Activated B cell treated with CpG ODN at 0.5 μM for 24 hours (primary cell): ENCODE measurements around the gene HDDC2. TPM values are rescaled to one million over a fixed set of nuclear protein-coding genes. Genes with fewer than 3 reads are reported as not detected.

Experiments used
- ATAC-seq: fragments of 200-7000 bp; cut with Tn5 transposase; one replicate; pipeline ENCODE4 v1.10.0; 2021; ENCODE audit warnings: low read depth, mild to moderate bottlenecking, moderate library complexity
- CTCF ChIA-PET: fragments of 350-600 bp; sonication (Branson Sonifier 250); formaldehyde crosslinking; loops from one replicate; lab custom pipeline; 2021; ENCODE audit warnings: antibody characterized with exemption; lab: Charles Lee
- POLR2A ChIA-PET: fragments of 350-600 bp; sonication (Branson Sonifier 250); formaldehyde crosslinking; loops from one replicate; lab custom pipeline; 2021; ENCODE audit warnings: antibody characterized with exemption; lab: Charles Lee
- DNase-seq: peaks from one replicate; pipeline ENCODE4 v3.0.0; 2022
- H3K27ac Mint-ChIP-seq: one replicate; pipeline ENCODE4 v1.8.0; 2020; ENCODE audit warnings: mixed read lengths
- H3K27me3 Mint-ChIP-seq: one replicate; pipeline ENCODE4 v1.8.0; 2021; ENCODE audit warnings: mixed read lengths
- H3K36me3 Mint-ChIP-seq: one replicate; pipeline ENCODE4 v1.8.0; 2021; ENCODE audit warnings: low read depth, mixed read lengths
- H3K4me1 Mint-ChIP-seq: one replicate; pipeline ENCODE4 v1.8.0; 2021; ENCODE audit warnings: mixed read lengths
- H3K4me3 Mint-ChIP-seq: one replicate; pipeline ENCODE4 v1.8.0; 2020; ENCODE audit warnings: mild to moderate bottlenecking, mixed read lengths
- H3K9me3 Mint-ChIP-seq: one replicate; pipeline ENCODE4 v1.8.0; 2020; ENCODE audit warnings: mixed read lengths
- CTCF ChIP-seq: fragments of 200-600 bp; IDR thresholded peaks from one replicate; pipeline ENCODE4 v1.8.0; 2022; ENCODE audit warnings: antibody characterized with exemption, mild to moderate bottlenecking
- intact Hi-C: fragments of 100-400 bp; cut with micrococcal nuclease; formaldehyde crosslinking; loops from one replicate; pipeline ENCODE4 v1.15.1; 2024
- total RNA-seq: library from RNA; stranded (reverse); gene quantifications from 2 replicates; pipeline ENCODE4 v1.2.3, GENCODE V29; 2022

The HDDC2 gene
- total RNA-seq, 1 donor from 2014 or later: 55.8 TPM

- ChIA-PET POLR2A (no interaction called here), CTCF (no interaction called here)
- no peaks in the 10 kb centered on the region for H3K4me1 Mint-ChIP-seq
- peaks cover 7% of the 10 kb centered on the region for H3K27me3 Mint-ChIP-seq
- no peak for TF ChIP-seq CTCF
- intact Hi-C loops: no loop called here
- no peak for DNase-seq
- H3K4me3 Mint-ChIP-seq: no peak overlapping the region
- no peak overlapping the region for H3K27ac Mint-ChIP-seq
- H3K36me3 Mint-ChIP-seq: no peaks in the 10 kb centered on the region
- ATAC-seq: no peak
- no peaks in the 10 kb centered on the region for H3K9me3 Mint-ChIP-seq
Observed at GRCh38 chr6:125340991-125341390, 39.2 kb upstream of the HDDC2 start.

- POLR2A ChIA-PET: no interaction called here
- CTCF ChIA-PET: no interaction called here
- ATAC-seq (no peak), DNase-seq (no peak)
- H3K4me3 Mint-ChIP-seq: no peak overlapping the region
- no peak overlapping the region for H3K27ac Mint-ChIP-seq
- H3K4me1 Mint-ChIP-seq: no peaks in the 10 kb centered on the region
- H3K27me3 Mint-ChIP-seq: peaks cover 14% of the 10 kb centered on the region
- TF ChIP-seq CTCF: no peak
- H3K36me3 Mint-ChIP-seq: no peaks in the 10 kb centered on the region
- intact Hi-C loops: no loop called here
- H3K9me3 Mint-ChIP-seq: no peaks in the 10 kb centered on the region
Observed at GRCh38 chr6:125340175-125340835, 38.5 kb upstream of the HDDC2 start.

- ChIA-PET CTCF (no interaction called here), POLR2A (no interaction called here)
- peaks cover 18% of the 10 kb centered on the region for H3K27me3 Mint-ChIP-seq
- H3K36me3 Mint-ChIP-seq: no peaks in the 10 kb centered on the region
- no peaks in the 10 kb centered on the region for H3K9me3 Mint-ChIP-seq
- no peak overlapping the region for H3K4me3 Mint-ChIP-seq
- DNase-seq (no peak), ATAC-seq (no peak)
- TF ChIP-seq CTCF: no peak
- no peaks in the 10 kb centered on the region for H3K4me1 Mint-ChIP-seq
- H3K27ac Mint-ChIP-seq: no peak overlapping the region
- intact Hi-C loops: no loop called here
Observed at GRCh38 chr6:125339653-125340052, 37.9 kb upstream of the HDDC2 start.

GRCh38 chr6:125338381-125338780 is 36.6 kb upstream of the HDDC2 start:
- intact Hi-C loops: no loop called here
- H3K27ac Mint-ChIP-seq: no peak overlapping the region
- no peaks in the 10 kb centered on the region for H3K36me3 Mint-ChIP-seq
- no peak for ATAC-seq
- H3K27me3 Mint-ChIP-seq: peaks cover 23% of the 10 kb centered on the region
- CTCF ChIA-PET: no interaction called here
- DNase-seq: no peak
- H3K4me1 Mint-ChIP-seq: no peaks in the 10 kb centered on the region
- H3K9me3 Mint-ChIP-seq: no peaks in the 10 kb centered on the region
- TF ChIP-seq CTCF: no peak
- no peak overlapping the region for H3K4me3 Mint-ChIP-seq
- POLR2A ChIA-PET: no interaction called here

- no peak for TF ChIP-seq CTCF
Observed at GRCh38 chr6:125337706-125338105, 35.9 kb upstream of the HDDC2 start.

More at GRCh38 chr6:125337706-125338105, 35.9 kb upstream of the HDDC2 start:
- intact Hi-C loops: no loop called here
- ChIA-PET POLR2A (no interaction called here), CTCF (no interaction called here)
- H3K27me3 Mint-ChIP-seq: peaks cover 23% of the 10 kb centered on the region
- H3K36me3 Mint-ChIP-seq: no peaks in the 10 kb centered on the region
- H3K9me3 Mint-ChIP-seq: no peaks in the 10 kb centered on the region
- H3K27ac Mint-ChIP-seq: no peak overlapping the region
- ATAC-seq (no peak), DNase-seq (no peak)
- no peaks in the 10 kb centered on the region for H3K4me1 Mint-ChIP-seq
- no peak overlapping the region for H3K4me3 Mint-ChIP-seq
